Suprapubic skin (tissue), 4 donors: ENCODE data around the gene TBC1D3B. TPM values are rescaled to one million over a fixed set of nuclear protein-coding genes. Genes with fewer than 3 reads are reported as not detected.
A peak's percentile ranks its signal among the peaks of the same experiment; 100 is the strongest.
"Not testable (repeated sequence)": the region's sequence is repeated elsewhere in the genome, so short reads cannot be mapped to it uniquely, and the experiment has no call there.

Experiments used
- DNase-seq, 2 donors: peaks; one replicate each; pipeline ENCODE4 v3.0.0-alpha.2; 2019; ENCODE audit warnings: low spot score in 2 of 2
- H3K27ac ChIP-seq: fragments of 200-600 bp; sonication (generic); one replicate; pipeline ENCODE4 v1.5.1; 2019
- H3K27me3 ChIP-seq: fragments of 200-600 bp; sonication (generic); one replicate; pipeline ENCODE4 v1.5.1; 2019
- H3K36me3 ChIP-seq: fragments of 200-600 bp; sonication (generic); one replicate; pipeline ENCODE4 v1.5.1; 2019
- H3K4me1 ChIP-seq: fragments of 200-600 bp; sonication (generic); one replicate; pipeline ENCODE4 v1.5.1; 2019
- H3K4me3 ChIP-seq: fragments of 200-600 bp; sonication (generic); one replicate; pipeline ENCODE4 v1.5.1; 2019; ENCODE audit warnings: mild to moderate bottlenecking
- H3K9me3 ChIP-seq: fragments of 200-600 bp; sonication (generic); one replicate; pipeline ENCODE4 v1.5.1; 2019
- EP300 ChIP-seq: sonication (generic); formaldehyde crosslinking; IDR thresholded peaks from one replicate; pipeline ENCODE4 v1.6.1; 2017; ENCODE audit warnings: antibody characterized with exemption
- POLR2A ChIP-seq, 2 donors: fragments of 450-650 bp; IDR thresholded peaks; one replicate each; pipeline ENCODE4 v1.6.1; 2017; ENCODE audit warnings: antibody characterized with exemption in 2 of 2, mild to moderate bottlenecking in 2 of 2, moderate library complexity in 2 of 2
- POLR2AphosphoS5 ChIP-seq, 3 donors: sonication (generic); formaldehyde crosslinking; IDR thresholded peaks; one replicate each; pipeline ENCODE4 v1.6.1; 2017; ENCODE audit warnings: antibody characterized with exemption in 3 of 3
- WGBS: methylation state at CpG from one replicate; pipeline ENCODE4 v1.1.5; 2018; 5-methylcytosine and 5-hydroxymethylcytosine counted together
- total RNA-seq, 4 donors: library from RNA; depleted of rRNA; stranded (reverse); fragments of >200 nt; gene quantifications; one replicate each; pipeline ENCODE4 v1.1.0, GENCODE V29; 2016
- TF ChIP-seq, protein P1 (sequence below), 2 donors: fragments of 200-600 bp in 1 of 2; fragments of 450-650 bp in 1 of 2; sonication (generic) in 1 of 2; IDR thresholded peaks; one replicate each; pipeline ENCODE4 v1.5.1; 2016 to 2019; ENCODE audit warnings: antibody characterized with exemption in 2 of 2, mild to moderate bottlenecking in 1 of 2, moderate library complexity in 1 of 2

Gene TBC1D3B
- total RNA-seq, 4 donors from 2014 or later, result 6.1 to 28.3 (median 12.8) TPM

GRCh38 chr17:36183001-36183971 lies 6.8 kb upstream of the TBC1D3B start:
- Histone ChIP-seq H3K9me3 (no peaks in the 10 kb centered on the region), H3K36me3 (no peaks in the 10 kb centered on the region), H3K4me1 (peaks cover 20% of the 10 kb centered on the region), H3K4me3 (peak overlapping the region; percentile 52), H3K27me3 (peaks cover 35% of the 10 kb centered on the region), H3K27ac (no peak overlapping the region)
- TF ChIP-seq, protein P1, sequence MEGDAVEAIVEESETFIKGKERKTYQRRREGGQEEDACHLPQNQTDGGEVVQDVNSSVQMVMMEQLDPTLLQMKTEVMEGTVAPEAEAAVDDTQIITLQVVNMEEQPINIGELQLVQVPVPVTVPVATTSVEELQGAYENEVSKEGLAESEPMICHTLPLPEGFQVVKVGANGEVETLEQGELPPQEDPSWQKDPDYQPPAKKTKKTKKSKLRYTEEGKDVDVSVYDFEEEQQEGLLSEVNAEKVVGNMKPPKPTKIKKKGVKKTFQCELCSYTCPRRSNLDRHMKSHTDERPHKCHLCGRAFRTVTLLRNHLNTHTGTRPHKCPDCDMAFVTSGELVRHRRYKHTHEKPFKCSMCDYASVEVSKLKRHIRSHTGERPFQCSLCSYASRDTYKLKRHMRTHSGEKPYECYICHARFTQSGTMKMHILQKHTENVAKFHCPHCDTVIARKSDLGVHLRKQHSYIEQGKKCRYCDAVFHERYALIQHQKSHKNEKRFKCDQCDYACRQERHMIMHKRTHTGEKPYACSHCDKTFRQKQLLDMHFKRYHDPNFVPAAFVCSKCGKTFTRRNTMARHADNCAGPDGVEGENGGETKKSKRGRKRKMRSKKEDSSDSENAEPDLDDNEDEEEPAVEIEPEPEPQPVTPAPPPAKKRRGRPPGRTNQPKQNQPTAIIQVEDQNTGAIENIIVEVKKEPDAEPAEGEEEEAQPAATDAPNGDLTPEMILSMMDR (IDR thresholded peaks at IDR 0.05), result no peak
- no peak for TF ChIP-seq EP300
- TF ChIP-seq POLR2A (IDR thresholded peaks at IDR 0.05), result peak; percentile 26 to 61
- TF ChIP-seq POLR2AphosphoS5 (IDR thresholded peaks at IDR 0.05), result no peak
- WGBS, result 4% methylated on average over 66 of the region's 76 CpGs
- no peak for DNase-seq

DNA sequence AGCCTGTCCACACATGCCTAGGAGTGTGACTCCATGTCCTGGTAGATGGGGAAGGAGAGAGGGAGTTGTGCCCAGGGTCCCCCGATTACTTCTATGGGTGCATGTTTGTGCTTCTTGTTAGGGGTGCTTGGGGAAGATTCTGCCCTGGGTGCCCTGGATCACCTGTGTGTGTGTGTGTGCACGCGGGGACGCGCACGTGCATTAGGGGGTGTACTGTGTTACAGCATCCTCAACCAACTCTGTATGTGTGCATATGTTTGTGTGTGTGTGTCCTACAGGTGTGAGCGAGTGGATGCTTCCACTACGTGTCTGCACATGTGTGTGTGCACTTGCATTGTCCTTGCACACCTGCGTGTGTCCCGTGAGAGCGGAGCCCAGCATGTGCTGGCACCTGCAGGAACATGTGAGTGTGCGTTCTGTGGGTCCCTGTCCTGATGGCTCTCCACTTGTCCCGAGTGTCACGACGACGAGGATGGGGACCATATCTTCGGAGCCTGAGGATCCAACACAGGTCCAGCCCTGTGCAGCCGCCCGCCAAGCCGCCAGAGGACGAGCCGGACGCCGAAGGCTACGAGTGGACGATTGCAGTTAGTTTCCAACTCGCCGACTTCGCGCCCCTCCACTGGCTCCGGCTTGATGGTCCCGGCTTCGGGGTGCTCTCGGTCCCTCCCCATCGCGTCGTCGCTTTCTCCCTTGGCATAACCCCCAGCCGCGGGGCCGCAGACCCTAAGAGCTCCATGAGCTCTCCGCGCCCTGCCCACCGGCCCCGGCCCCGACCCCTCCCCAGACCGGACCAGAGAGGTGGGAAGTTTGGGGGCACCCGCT lies 6.0 kb upstream of the TBC1D3B start:
- H3K27me3 ChIP-seq, result peaks cover 35% of the 10 kb centered on the region
- peak overlapping the region; percentile 52 for H3K4me3 ChIP-seq
- no peak overlapping the region for H3K27ac ChIP-seq
- DNase-seq, result no peak
- H3K9me3 ChIP-seq, result no peaks in the 10 kb centered on the region
- H3K4me1 ChIP-seq, result peaks cover 20% of the 10 kb centered on the region
- TF ChIP-seq POLR2AphosphoS5 (IDR thresholded peaks at IDR 0.05), result no peak
- TF ChIP-seq, protein P1 (IDR thresholded peaks at IDR 0.05), result no peak
- WGBS, result 28% methylated on average over 36 of the region's 48 CpGs
- H3K36me3 ChIP-seq, result no peaks in the 10 kb centered on the region

DNA sequence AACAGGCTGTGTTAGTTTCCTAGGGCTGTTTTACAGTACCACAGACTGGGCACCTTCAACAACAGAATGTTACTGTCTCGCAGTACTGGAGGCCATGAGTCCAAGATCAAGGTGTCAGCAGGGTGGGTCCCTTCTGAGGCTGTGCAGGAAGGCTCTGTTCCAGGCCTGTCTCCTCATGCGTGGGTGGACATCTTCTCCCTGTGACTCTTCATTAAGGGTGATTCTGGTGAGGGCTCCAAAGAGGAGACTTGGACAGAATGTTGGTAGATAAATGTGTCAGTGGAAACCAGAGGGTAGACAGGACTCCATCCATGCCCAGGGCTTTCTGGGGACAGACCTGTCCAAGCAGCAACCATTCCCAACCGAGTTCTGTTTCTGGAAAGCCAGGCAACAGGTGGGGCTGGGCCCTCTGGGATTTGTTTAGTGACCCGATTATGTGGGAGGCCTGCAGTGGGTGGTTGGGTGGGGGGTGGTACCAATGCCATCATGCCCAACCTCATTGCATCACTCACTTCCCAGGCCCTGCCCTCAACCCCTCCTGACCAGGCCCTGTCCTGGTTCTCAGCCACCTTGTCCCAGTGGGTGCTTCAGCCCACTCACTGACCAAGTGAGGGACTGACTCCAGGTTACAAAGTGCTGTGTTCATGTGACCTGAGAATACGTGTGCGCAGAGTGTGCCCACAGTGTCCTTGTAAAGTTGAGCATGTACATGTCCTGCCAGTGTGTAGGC lies 5.2 kb upstream of the TBC1D3B start:
- DNase-seq, result peak in 1 of 2 donors; percentile 28
- Histone ChIP-seq H3K27me3 (peaks cover 35% of the 10 kb centered on the region), H3K4me1 (peaks cover 20% of the 10 kb centered on the region)
- not testable (repeated sequence) for H3K9me3 ChIP-seq, H3K36me3 ChIP-seq, H3K27ac ChIP-seq, H3K4me3 ChIP-seq
- 89% methylated on average over 6 of the region's 6 CpGs for WGBS

DNA sequence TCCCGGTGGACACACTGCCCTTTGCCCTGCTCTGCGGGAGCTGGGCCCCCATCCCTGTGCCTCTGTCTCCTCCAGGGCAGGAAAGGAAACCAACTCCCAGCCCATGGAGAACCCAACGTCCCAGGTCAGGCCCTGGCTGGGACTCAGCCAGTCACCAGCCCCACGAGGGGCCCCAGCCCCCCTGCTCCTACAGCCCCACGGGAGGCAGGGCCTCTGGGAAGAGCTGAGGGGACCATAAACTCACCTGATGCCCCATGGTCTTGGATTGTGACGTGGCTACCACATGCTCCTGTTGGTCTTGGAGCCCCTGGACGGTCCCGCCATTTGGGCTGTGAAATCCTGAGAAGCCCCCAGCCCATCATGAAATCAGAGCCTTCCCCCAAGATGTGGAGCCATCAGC lies 7.6 kb downstream of the TBC1D3B start:
- H3K36me3 ChIP-seq, H3K4me1 ChIP-seq, H3K27me3 ChIP-seq, H3K9me3 ChIP-seq, H3K4me3 ChIP-seq, H3K27ac ChIP-seq, DNase-seq: not testable (repeated sequence)
- 60% methylated on average over 3 of the region's 8 CpGs for WGBS

- no peak overlapping the region for H3K27ac ChIP-seq
- 65% methylated on average over 10 of the region's 10 CpGs for WGBS
- no peaks in the 10 kb centered on the region for H3K4me1 ChIP-seq
- no peak overlapping the region for H3K4me3 ChIP-seq
- no peaks in the 10 kb centered on the region for H3K36me3 ChIP-seq
- H3K27me3 ChIP-seq, result peaks cover 55% of the 10 kb centered on the region
- no peak for DNase-seq
- TF ChIP-seq EP300 (no peak), POLR2A (IDR thresholded peaks at IDR 0.05) (no peak), POLR2AphosphoS5 (IDR thresholded peaks at IDR 0.05) (no peak)
- TF ChIP-seq, protein P1 (IDR thresholded peaks at IDR 0.05), result no peak
- no peaks in the 10 kb centered on the region for H3K9me3 ChIP-seq
Measured at GRCh38 chr17:36153895-36154610, 22.4 kb downstream of the TBC1D3B start.
